H1 (cell line): ENCODE measurements around the gene GSKIP. TPM values are rescaled to one million over a fixed set of nuclear protein-coding genes. Genes with fewer than 3 reads are reported as not detected.

ENCODE experiments used
- CTCF ChIA-PET: fragments of 300-600 bp; sonication (Branson Sonifier 250); formaldehyde crosslinking; loops from one replicate; lab custom pipeline; 2021; ENCODE audit not compliant: partially characterized antibody; lab: Charles Lee
- POLR2A ChIA-PET: fragments of 300-600 bp; sonication (Branson Sonifier 250); formaldehyde crosslinking; loops from one replicate; lab custom pipeline; 2021; ENCODE audit warnings: inconsistent platforms; ENCODE audit not compliant: partially characterized antibody; lab: Charles Lee
- DNase-seq, 2 experiments: peaks; one replicate each; pipeline versions ENCODE4 v3.0.0 to v3.0.0-alpha.2; 2010 to 2022; ENCODE audit warnings: low spot score in 2 of 2, low read depth in 1 of 2, mixed read lengths in 1 of 2
- FAIRE-seq: peaks from 2 replicates; lab custom pipeline; 2011; peaks lifted over from hg19 to GRCh38; lab: Jason Lieb, UNC
- H2AFZ ChIP-seq: 2 replicates; pipeline ENCODE4 v1.8.1; 2012; ENCODE audit warnings: low read length, inconsistent platforms
- H2AK5ac ChIP-seq: 2 replicates; pipeline ENCODE4 v1.6.1; 2013; ENCODE audit warnings: low read depth, low read length
- H2BK120ac ChIP-seq: replicated peaks from 2 replicates; pipeline ENCODE3; 2013; ENCODE audit warnings: low read depth, low read length, inconsistent platforms
- H2BK12ac ChIP-seq: 2 replicates; pipeline ENCODE4 v1.6.1; 2013; ENCODE audit warnings: low read depth, low read length
- H2BK15ac ChIP-seq: 2 replicates; pipeline ENCODE4 v1.6.1; 2013; ENCODE audit warnings: low read length
- H2BK20ac ChIP-seq: 2 replicates; pipeline ENCODE4 v1.6.1; 2013; ENCODE audit warnings: low read length
- H2BK5ac ChIP-seq: 2 replicates; pipeline ENCODE4 v1.6.1; 2013; ENCODE audit warnings: low read depth, low read length
- H3K14ac ChIP-seq: 2 replicates; pipeline ENCODE4 v1.6.1; 2013; ENCODE audit warnings: inconsistent platforms; ENCODE audit not compliant: insufficient read length
- H3K18ac ChIP-seq: 2 replicates; pipeline ENCODE4 v1.6.1; 2013; ENCODE audit warnings: low read length; ENCODE audit errors: extremely low read depth
- H3K23ac ChIP-seq: 2 replicates; pipeline ENCODE4 v1.6.1; 2013; ENCODE audit warnings: inconsistent platforms; ENCODE audit not compliant: insufficient read length
- H3K23me2 ChIP-seq: 2 replicates; pipeline ENCODE4 v1.6.1; 2013; ENCODE audit warnings: low read depth, low read length
- H3K27ac ChIP-seq: 2 replicates; pipeline ENCODE4 v1.6.1; 2011; ENCODE audit warnings: low read depth, low read length, inconsistent platforms
- H3K27me3 ChIP-seq, 4 experiments: replicated peaks in 1 of 4; 1 replicate in 1 of 4; 2 replicates in 3 of 4; pipeline versions ENCODE4 v1.6.1 to v1.8.1; 2011 to 2013; ENCODE audit warnings: low read length in 3 of 4, mild to moderate bottlenecking in 3 of 4, inconsistent platforms in 2 of 4, mixed read lengths in 2 of 4, moderate library complexity in 1 of 4; ENCODE audit not compliant: control insufficient read depth in 3 of 4, insufficient read depth in 3 of 4; ENCODE audit errors: extremely low read depth in 1 of 4
- H3K36me3 ChIP-seq, 4 experiments: 2 replicates each; pipeline versions ENCODE4 v1.6.1 to v1.8.1; 2011 to 2013; ENCODE audit warnings: mild to moderate bottlenecking in 4 of 4, low read length in 3 of 4, moderate library complexity in 2 of 4, control low read depth in 1 of 4, inconsistent platforms in 1 of 4; ENCODE audit not compliant: insufficient read depth in 4 of 4, control insufficient read depth in 2 of 4
- H3K4ac ChIP-seq: replicated peaks from 2 replicates; pipeline ENCODE3; 2013; ENCODE audit warnings: low read length, low read depth, mixed read lengths, inconsistent platforms; ENCODE audit not compliant: insufficient read length
- H3K4me1 ChIP-seq, 4 experiments: replicated peaks in 1 of 4; 1 replicate in 1 of 4; 2 replicates in 3 of 4; pipeline versions ENCODE4 v1.6.1 to v1.8.1; 2011 to 2013; ENCODE audit warnings: low read length in 3 of 4, inconsistent platforms in 2 of 4, mixed read lengths in 1 of 4; ENCODE audit not compliant: insufficient read depth in 4 of 4, control insufficient read depth in 3 of 4
- H3K4me2 ChIP-seq, 2 experiments: 2 replicates each; pipeline versions ENCODE4 v1.6.1 to v1.8.1; 2011 to 2013; ENCODE audit warnings: low read depth in 2 of 2, low read length in 2 of 2, control low read depth in 1 of 2, inconsistent platforms in 1 of 2, mild to moderate bottlenecking in 1 of 2; ENCODE audit not compliant: insufficient read depth in 1 of 2
- H3K4me3 ChIP-seq, 4 experiments: fragments of 200-600, 300-600 bp in 1 of 4; sonication (generic), shearing (Covaris generic), sonication (Bioruptor Twin) in 1 of 4; 2 replicates each; pipeline versions ENCODE4 v1.5.1 to v1.8.1; 2011 to 2016; ENCODE audit warnings: low read length in 4 of 4, low read depth in 3 of 4, control low read depth in 2 of 4, inconsistent platforms in 2 of 4, mild to moderate bottlenecking in 2 of 4, mixed read lengths in 1 of 4, moderate library complexity in 1 of 4; ENCODE audit not compliant: insufficient read depth in 2 of 4; ENCODE audit errors: extremely low read depth in 1 of 4
- H3K56ac ChIP-seq: replicated peaks from 2 replicates; pipeline ENCODE3; 2013; ENCODE audit warnings: low read depth, mild to moderate bottlenecking, mixed read lengths, low read length, inconsistent platforms; ENCODE audit not compliant: insufficient read length
- H3K79me1 ChIP-seq: 2 replicates; pipeline ENCODE4 v1.6.1; 2013; ENCODE audit warnings: low read depth, low read length, control low read depth
- H3K79me2 ChIP-seq, 2 experiments: 2 replicates each; pipeline versions ENCODE4 v1.6.1 to v1.8.1; 2012 to 2013; ENCODE audit warnings: low read length in 2 of 2, mild to moderate bottlenecking in 2 of 2, inconsistent platforms in 1 of 2; ENCODE audit not compliant: insufficient read depth in 2 of 2, control insufficient read depth in 1 of 2
- H3K9ac ChIP-seq, 4 experiments: replicated peaks in 1 of 4; 1 replicate in 1 of 4; 2 replicates in 3 of 4; pipeline versions ENCODE4 v1.6.1 to v1.8.1; 2011 to 2013; ENCODE audit warnings: low read depth in 3 of 4, low read length in 3 of 4, control low read depth in 2 of 4, mild to moderate bottlenecking in 2 of 4, moderate library complexity in 2 of 4, inconsistent platforms in 1 of 4; ENCODE audit errors: extremely low read depth in 1 of 4
- H3K9me3 ChIP-seq, 2 experiments: 2 replicates each; pipeline versions ENCODE4 v1.6.1 to v1.8.1; 2012 to 2013; ENCODE audit warnings: mild to moderate bottlenecking in 2 of 2, moderate library complexity in 2 of 2, control low read depth in 1 of 2, inconsistent platforms in 1 of 2, low read depth in 1 of 2, low read length in 1 of 2, mixed read lengths in 1 of 2; ENCODE audit not compliant: insufficient read depth in 2 of 2
- H4K20me1 ChIP-seq, 2 experiments: replicated peaks in 1 of 2; 2 replicates each; pipeline versions ENCODE3 to v1.8.1; 2011 to 2013; ENCODE audit warnings: inconsistent platforms in 2 of 2, low read length in 2 of 2, mild to moderate bottlenecking in 1 of 2; ENCODE audit not compliant: insufficient read depth in 2 of 2, control insufficient read depth in 1 of 2
- H4K5ac ChIP-seq: 2 replicates; pipeline ENCODE4 v1.6.1; 2013; ENCODE audit warnings: low read length, low read depth, mixed read lengths, inconsistent platforms; ENCODE audit not compliant: insufficient read length
- H4K8ac ChIP-seq: 2 replicates; pipeline ENCODE4 v1.8.0; 2013; ENCODE audit warnings: mild to moderate bottlenecking, moderate library complexity, low read length, inconsistent platforms; ENCODE audit not compliant: insufficient read depth; ENCODE audit errors: extremely low read depth
- H4K91ac ChIP-seq: replicated peaks from 2 replicates; pipeline ENCODE3; 2013; ENCODE audit warnings: low read length, mixed read lengths, inconsistent platforms; ENCODE audit not compliant: insufficient read length
- EGR1 ChIP-seq: IDR thresholded peaks from 2 replicates; pipeline ENCODE4 v1.6.1; 2011; ENCODE audit warnings: low read depth, low read length, borderline replicate concordance
- JUN ChIP-seq: IDR thresholded peaks from 2 replicates; pipeline ENCODE4 v1.6.1; 2011; ENCODE audit warnings: low read depth, mild to moderate bottlenecking, improper control_type of control experiment, low read length
- polyA plus RNA-seq, 7 experiments: library from polyadenylated mRNA; depleted of rRNA in 3 of 7; stranded (reverse) in 5 of 7; unstranded in 2 of 7; fragments of >200 nt in 5 of 7; fragments of 200-250 nt in 2 of 7; gene quantifications; 1 replicate in 5 of 7; 2 replicates in 1 of 7; 4 replicates in 1 of 7; pipeline versions ENCODE4 v1.2.1 to v1.2.3, GENCODE V29; 2011 to 2013; ENCODE audit warnings: missing spikeins in 2 of 7, mixed read lengths in 2 of 7
- total RNA-seq: library from RNA; stranded (reverse); fragmentation: NEBNext Ultra II Directional; extraction: Animal tissue kit (Norgen Biotek cat#: 25700); gene quantifications from 2 replicates; pipeline ENCODE4 v1.2.1, GENCODE V29; 2021

Gene GSKIP
- total and polyA plus RNA-seq, 2 of the 8 experiments (the other 6 are each of a cell fraction or from before 2014, with no cell fraction given), result 20.3 to 37.1 TPM

DNA sequence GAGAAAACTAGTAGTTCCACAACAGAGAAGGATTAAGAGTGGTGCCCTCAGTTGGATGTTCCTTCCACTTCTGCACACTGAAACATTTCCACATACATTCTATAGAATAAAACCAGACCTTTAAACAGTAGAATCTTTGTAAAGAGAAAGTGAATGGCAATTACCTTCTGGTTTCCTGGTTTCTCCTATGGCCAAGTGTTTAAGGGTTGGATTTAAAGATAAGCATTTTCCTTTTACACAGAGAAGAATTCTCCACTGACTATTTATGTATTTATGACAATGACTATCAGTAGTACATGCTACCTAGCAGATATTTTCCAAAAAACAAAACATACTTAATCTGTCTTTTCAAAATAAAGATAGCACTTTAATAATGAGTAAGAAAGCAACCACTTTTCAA, 3.4 kb upstream of the GSKIP start:
- H3K79me2 ChIP-seq, result peaks cover 0 to 77% of the 10 kb centered on the region in 2 experiments; a peak in 3 of 4 replicates
- H2BK15ac ChIP-seq, result no peak overlapping the region
- no peak overlapping the region for H2AK5ac ChIP-seq
- H3K36me3 ChIP-seq, result no peaks in the 10 kb centered on the region
- no peak for FAIRE-seq
- TF ChIP-seq JUN, result no peak
- TF ChIP-seq EGR1, result no peak
- no peak overlapping the region for H4K8ac ChIP-seq
- H3K14ac ChIP-seq, result no peak overlapping the region
- ChIA-PET CTCF (no interaction called here), POLR2A (no interaction called here)
- H3K4me3 ChIP-seq, result no peak overlapping the region
- H3K79me1 ChIP-seq, result peaks cover 8% of the 10 kb centered on the region
- no peak overlapping the region for H2BK20ac ChIP-seq
- no peak overlapping the region; a peak in 1 of 4 replicates for H3K4me2 ChIP-seq
- H4K5ac ChIP-seq, result no peak overlapping the region
- no peak for DNase-seq
- H2BK12ac ChIP-seq, result no peak overlapping the region
- H3K4ac ChIP-seq, result no peak overlapping the region
- H3K4me1 ChIP-seq, result peaks cover 0 to 10% (median 3%) of the 10 kb centered on the region in 4 experiments; a peak in 6 of 7 replicates
- H2AFZ ChIP-seq, result no peak overlapping the region
- no peak overlapping the region for H3K9ac ChIP-seq
- H3K18ac ChIP-seq, result no peak overlapping the region
- H2BK5ac ChIP-seq, result no peak overlapping the region
- H3K9me3 ChIP-seq, result no peaks in the 10 kb centered on the region
- no peak overlapping the region for H3K23ac ChIP-seq
- H4K91ac ChIP-seq, result no peak overlapping the region
- no peaks in the 10 kb centered on the region for H3K27me3 ChIP-seq
- H4K20me1 ChIP-seq, result peaks cover 0 to 10% of the 10 kb centered on the region in 2 experiments
- H3K23me2 ChIP-seq, result peaks cover 11% of the 10 kb centered on the region
- no peak overlapping the region for H3K56ac ChIP-seq
- no peak overlapping the region for H2BK120ac ChIP-seq
- H3K27ac ChIP-seq, result no peak overlapping the region
